ENCODE data around the gene DCC. TPM values are rescaled to one million over a fixed set of nuclear protein-coding genes. Genes with fewer than 3 reads are reported as not detected.
A peak's percentile ranks its signal among the peaks of the same experiment; 100 is the strongest.

Gene DCC
- total RNA-seq, 1 donor from 2014 or later = 2.0 TPM

DNA sequence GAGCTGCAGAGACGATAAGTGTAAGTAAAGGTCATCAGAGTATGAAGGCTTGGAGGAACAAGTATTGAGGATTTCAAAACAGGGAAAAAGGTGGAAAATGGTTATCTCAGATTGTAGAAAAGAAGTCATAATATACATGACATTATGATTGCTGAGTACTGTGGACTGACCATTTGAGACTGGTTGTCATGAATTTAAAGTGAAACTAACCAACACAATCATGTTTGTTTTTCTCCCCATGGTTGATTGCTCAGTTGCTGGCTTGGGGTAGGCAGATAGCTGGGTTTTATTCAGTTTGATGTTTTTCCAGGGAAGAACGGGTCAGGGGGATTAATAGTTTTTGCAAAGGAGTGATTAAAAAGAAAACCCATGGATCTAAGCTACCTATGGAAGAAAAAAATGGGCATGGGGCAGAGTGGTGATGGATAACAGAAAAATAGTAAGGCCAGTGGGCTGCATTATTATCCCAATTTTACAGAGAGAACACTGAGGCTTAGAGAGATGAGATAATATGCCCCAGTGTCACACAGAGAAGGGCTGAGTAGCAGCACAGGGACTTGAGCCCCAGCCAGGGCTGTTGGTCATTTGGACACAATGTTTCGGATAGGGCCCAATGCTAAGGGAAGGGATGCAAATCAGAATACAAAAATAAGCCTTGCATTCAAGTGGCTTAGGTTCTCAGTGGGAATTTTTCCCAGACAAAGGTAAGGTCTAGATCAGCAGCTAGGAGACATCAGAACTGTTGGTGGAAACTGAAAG, 885.7 kb downstream of the DCC start:
- DNase-seq = no peak

DNA sequence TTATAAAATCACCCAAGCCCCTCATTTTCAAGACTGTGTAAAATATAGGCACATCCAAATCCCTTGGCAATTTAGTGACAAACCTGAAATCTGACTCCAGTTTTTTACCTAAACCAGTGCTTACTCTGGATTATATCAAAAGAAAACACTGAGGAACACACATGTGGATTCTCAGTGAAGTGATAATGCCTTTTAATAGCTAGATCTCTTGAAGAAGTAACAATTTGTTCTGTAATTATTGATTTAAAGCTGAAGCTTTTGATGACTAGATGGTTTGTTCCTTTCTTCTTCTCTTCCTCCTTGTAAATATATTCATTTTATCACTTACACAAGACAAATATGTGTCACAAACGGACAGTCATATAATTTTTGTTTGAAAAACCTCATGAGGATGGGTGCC, 894.6 kb downstream of the DCC start:
- no peak for DNase-seq

DNA sequence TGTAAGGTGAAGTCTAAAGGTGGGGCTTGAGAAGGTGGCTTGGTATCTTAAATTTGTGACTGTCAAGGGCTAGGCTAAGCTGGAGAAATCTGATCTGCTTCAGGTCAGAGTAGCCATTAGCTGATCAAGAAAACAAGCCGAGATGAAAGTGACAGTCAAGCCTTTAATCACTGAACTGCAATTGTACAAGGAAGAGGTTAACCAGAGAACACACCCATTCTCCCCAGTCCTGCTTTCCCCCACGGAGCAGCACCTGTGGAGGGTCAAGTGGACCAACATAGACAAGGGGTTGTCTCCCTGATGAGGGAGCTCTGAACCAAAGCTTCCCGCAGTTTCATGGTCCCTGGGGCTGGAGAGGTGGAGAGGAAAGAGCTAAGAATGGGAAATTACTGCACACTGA, 901.2 kb downstream of the DCC start:
- DNase-seq = no peak

DNA sequence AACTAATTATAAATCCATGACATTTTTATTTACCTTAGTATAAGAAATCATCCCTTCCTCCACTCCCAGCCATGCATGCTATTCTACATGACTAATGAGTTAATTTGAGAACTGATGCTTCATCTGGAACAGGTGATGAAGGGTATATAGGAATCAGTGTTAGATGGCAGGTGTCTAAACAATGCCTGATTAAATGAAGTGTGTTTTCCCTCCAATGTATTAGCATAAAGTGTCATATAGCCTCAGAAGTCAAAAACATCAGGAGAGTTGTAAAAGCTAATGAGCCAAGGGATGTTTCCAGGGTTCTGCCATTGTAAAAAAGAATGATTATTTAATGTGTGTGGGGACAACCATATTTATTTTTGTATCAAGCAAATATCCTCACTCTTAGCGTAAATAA, 913.8 kb downstream of the DCC start:
- DNase-seq = no peak

DNA sequence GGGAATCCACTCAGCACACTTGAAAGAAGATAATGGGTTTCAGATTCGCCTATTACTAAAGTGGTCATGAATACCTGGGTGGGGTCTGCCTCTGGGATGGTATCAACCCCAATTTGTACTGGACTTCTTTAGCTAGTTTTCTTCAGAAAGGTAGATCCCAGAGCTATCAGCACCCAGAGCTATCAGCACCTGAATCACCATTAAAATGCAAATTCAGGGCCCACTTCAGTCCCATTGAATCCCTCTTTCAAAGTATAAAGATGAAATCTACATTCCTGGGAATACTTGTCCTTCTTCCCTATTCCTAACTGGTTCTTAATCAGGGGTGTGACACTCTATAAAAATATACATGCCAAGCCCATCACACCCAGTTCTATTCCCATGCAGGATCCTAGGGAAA, 914.3 kb downstream of the DCC start:
- no peak for DNase-seq

DNA sequence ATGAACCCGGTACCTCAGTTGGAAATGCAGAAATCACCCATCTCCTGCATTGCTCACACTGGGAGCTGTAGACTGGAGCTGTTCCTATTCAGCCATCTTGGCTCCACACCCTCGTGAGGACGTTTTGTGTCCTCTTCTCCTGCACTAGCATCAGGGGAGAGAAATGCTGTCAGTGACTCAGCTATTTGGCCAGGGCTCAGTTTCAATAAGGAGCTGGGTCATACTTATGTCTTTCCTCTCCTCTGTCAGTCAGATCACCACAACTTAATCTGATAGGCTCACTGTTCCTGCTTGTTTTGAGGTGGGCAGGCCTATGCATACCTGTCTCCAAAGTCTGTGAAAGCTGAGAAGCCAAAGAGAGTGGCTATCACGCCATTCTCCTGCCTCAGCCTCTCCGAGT, 921.2 kb downstream of the DCC start:
- no peak for DNase-seq

DNA sequence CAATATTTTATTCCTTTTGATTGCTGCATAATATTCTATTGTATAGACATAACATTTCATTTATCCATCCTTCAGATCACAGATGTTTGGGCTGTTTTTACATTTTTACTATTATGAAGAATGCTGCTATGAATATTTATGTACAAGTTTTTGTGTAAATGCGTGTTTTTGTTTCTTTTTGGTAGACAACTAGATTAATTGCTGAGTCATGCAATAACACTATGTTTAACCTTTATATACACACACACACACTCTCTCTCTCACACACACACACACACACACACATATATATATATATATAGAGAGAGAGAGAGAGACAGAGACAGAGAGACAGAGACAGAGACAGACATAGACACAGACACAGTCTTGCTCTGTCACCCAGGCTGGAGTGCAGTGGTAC, 926.9 kb downstream of the DCC start:
- no peak for DNase-seq

DNA sequence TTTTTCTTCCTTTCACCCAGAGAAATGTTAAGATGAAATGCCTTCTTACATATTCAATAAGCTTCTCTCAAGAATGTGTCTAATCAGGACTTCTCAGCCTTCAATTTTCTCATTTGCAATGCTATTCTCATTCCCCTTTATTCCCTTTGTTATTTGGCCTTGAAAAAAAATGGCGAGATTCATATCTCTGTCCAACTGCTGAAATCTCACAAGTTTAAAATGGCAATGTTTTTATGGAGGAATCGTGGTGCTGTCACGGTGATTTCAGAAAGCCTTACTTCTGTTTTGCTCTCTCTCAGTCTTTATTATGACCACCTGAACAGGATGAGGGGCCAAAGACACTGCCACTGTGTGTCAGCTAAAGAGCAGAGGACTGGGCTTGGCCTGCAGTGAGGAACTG, 928.5 kb downstream of the DCC start:
- no peak for DNase-seq

DNA sequence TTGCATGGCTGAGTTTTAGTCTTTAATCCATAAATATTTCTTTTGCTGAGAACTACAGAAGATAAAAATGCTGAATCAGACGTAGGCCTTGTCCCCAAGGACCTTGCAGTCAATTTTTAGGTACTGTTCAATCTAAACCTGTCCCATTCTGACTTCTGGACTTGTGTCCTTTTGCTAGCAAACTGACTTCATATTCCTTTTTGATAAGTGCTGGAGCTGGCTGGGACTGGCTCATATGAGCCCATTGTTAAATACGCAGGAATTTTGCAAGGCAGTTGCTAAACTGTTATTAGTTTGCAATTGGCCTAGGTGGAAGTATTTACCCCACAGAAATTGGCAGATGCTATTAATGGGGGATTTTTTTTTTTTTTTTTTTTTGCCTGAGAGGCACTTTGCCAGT, 941.4 kb downstream of the DCC start:
- no peak for DNase-seq

DNA sequence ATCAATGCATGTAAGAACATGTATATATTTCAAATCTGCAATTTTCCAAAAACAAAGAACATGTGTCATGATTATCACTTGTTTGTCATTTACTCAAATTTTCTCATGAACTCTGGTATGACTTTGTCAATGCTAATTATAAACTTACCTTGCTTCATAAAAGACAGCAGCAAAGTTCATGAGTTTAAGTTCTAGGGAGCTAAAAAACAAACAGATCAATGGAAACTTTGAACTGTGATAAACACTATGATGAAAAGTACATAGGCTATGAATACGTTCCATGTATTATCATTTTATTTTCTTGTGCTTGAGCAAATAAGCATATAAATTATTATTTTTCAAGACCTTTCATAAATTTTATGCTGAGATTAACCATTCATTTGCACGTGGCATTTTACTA, 943.7 kb downstream of the DCC start:
- DNase-seq = no peak

DNA sequence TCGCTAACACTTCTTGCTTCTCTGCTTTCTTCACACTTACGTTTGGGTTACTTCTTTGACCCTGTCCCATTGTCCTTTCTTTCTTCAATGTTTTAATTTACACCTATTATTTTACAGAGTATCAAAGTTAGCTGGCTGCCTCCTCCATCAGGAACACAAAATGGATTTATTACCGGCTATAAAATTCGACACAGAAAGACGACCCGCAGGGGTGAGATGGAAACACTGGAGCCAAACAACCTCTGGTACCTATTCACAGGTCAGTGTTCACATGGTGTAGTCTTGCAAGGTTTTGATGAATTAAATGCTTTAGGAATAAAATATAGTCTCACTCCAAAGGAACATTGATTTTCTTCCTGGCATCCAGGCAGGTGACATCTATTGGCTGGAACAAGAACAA, 965.5 kb downstream of the DCC start:
- no peak for DNase-seq

DNA sequence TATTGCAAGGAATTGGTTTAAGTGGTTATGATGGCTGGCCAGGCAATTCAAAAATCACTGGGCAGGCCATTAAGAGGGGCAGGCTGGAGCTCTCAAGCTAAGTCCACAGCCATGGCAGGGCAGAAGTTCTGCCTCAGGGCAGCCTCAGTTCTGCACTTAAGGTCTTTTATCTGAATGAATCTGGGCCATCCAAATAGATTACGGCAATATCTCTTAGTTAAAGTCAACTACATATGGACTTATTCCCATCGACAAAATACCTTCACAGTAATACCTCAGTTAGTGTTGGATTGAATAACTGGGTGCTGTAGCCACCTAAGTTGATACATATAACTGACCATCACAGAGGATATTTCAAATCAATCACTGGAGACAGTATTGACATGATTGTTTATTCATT, 979.6 kb downstream of the DCC start:
- no peak for DNase-seq

DNA sequence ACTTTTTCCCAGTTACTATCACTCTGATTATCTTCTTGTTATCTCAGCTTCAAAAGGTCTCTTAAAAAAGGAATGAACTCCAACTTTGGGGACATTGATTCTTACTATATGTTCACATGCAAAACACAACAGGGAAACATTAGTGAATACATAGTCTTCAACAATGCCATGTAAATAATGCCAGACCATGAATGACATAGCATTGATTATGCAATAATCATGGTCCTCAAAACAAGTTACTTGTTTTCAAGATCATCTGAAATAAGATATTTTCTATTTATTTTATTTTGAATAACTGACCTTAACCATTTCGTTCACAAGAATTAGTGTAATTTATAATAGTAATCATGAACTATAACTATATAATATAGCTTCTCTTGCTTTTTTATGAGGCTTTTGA, 982.2 kb downstream of the DCC start:
- DNase-seq = no peak

DNA sequence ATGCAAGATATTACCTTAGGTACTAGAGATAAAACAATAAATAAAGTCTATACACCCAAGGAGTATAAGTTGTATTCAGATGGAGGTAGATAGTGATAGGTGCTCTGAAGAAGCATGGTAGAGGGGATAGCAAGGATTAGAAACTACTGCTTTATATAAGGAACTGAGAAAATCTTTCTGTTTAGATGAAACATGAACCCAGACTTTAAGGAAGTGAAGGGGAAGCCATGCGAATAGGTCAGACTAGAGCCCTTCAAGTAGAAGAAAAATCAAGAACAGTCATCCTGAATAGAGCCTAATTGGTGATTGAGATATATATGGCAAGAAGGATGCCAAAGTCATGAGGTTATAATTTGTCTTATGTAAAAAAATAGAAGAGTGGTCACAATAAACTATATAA, 984.4 kb downstream of the DCC start:
- DNase-seq = no peak

DNA sequence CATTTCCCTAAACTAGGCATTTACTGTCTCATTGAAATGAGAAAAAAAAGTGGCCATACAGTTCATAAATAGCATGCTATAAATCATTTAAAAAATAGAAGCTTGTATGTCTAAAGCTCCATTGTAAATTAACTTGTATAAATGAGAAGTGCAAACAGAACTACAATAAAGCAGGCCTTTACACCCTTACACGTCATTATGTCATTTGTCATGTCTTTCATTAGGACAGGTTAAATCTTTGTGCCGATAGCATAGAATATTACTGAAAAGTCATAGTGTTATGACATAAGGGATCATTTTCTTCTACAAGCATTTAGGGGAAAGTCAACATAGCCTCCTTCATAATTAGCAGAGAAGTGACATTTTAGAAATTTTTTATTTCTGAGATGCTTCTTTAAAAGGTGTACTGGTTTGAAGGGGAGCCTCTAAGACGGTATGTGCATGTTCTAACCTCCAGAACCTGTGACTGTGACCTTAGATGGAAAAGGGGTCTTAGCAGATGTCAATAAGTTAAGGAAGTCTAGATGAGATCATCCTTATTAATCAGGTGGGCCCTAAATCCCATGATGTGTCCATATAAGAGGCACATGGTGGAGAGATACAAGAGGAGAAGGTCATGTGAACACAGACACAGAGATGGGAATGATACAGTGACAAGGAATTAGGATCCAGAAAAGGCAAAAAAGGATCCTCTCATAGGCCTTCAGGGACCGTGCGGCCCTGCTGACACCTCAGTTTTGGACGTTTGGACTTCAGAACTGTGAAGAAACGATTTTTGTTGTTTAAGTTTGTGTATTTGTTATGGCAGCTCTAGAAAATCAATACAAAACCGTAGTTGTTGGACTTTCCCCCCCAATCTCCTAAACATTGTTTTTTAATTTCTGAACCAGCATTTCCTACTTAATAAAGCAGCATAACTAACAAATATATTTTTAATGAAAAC, 1020.8 kb downstream of the DCC start:
- DNase-seq = no peak

DNA sequence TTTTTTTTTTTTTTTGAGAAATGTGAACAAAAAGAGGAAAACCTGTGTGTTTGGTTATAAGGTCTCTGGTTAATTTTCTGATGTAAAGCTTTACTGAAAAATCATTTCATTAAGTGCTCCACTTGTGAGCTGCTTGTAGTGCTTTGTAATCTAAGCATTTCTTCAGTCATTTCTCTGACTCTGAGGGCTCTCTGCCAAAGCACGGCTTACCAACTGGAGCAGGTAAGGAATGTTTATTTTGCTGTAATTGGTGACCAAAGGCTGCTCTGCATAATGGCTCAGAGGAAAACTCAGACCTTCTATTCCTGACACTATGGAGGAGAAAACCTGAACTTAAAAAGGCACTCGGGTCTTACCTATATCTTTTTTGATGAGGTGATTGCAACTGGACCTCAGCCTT, 1035.6 kb downstream of the DCC start:
- no peak for DNase-seq

DNA sequence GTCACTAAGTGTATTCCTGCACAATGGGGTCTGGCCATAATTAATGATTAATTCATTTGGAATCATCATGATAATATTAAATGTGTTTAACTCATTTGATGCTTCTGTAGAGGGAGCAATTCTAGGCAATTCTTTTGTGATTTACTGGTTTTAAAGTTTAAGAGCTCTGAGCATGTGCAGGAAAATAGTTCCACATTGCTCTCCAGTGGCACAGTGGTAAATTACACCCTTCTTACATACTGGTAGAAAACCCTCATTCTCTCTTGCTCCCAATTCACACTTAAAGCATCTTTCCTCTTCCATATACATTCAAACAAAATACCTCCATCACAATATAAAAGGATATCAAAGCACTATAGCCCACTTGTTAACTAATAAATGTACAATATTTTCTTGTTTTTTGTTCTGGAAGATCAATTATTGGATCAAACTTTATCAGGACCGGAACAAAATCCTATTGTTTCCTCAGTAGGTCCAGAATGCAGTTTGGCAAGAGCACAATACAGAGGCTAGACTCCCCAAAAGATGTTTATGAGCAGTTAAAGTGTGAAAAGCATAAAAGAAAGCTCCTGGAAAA, 1040.2 kb downstream of the DCC start:
- peak; percentile 9 for DNase-seq

DNA sequence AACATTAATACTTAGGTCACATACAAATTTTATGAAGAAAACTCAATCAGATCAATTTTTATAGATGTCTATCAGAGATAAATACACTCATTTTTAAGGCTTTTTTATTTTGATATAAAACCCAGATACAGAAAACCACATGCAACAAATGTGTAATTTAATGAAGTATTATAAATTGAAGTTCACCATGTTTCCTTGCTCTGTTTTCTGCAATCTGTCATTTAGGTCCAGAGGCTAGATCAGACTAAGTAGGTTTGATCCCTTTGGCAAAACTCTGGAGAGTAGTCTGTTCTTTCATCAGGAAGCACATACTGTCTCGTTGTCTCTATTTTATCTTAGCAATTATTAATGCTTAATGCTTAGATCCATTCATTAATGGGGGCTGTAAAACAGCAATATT, 1042.9 kb downstream of the DCC start:
- no peak for DNase-seq

DNA sequence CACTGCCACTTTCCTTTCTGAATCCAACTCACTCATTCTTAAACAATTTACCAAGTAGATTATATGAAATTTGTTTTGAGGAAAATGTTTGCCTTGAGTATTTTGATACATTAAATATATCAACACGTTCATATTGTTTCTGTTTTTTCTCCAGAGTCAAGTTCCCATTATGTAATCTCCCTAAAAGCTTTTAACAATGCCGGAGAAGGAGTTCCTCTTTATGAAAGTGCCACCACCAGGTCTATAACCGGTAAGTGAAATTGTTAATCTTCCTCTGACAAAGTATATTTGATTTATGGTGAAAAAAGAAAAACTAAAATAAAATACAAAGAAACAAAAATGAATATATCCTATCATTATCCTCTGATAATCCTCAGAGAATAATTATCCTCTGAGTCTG, 1045.9 kb downstream of the DCC start:
- no peak for DNase-seq

DNA sequence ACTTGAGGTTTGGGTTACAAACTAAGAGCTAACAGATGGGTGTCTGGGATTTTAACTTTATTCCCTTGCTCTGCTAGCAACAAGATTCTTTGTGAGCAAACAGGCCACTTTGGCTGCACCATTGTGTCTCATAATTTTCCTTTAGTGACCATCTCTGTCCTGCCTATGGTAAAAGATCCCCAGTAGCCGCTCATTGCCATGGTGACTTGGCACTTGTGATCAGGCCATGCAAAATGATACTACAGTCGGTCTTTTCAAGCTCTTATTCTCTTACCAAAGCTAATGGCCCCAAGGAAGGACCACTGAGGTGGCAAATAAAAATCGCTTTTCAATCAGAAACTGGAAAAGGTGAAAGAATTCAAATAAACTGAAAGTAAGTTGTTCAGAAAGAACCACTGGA, 1047.6 kb downstream of the DCC start:
- no peak for DNase-seq

DNA sequence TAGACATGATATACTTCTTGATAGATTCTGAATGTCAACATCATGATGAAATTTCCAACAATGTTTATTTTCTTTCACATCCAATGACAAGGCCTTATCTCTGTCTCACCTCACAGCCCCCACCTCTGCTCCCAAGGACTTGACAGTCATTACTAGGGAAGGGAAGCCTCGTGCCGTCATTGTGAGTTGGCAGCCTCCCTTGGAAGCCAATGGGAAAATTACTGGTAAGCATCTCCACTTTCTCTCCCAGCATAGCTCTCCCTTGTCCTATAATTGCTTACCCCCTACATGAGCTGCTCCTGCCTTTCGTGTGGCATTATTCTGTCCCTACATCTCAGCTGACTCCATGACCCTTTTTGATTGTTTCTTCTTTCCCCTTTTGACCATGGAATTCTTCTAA, 1062.7 kb downstream of the DCC start:
- no peak for DNase-seq

DNA sequence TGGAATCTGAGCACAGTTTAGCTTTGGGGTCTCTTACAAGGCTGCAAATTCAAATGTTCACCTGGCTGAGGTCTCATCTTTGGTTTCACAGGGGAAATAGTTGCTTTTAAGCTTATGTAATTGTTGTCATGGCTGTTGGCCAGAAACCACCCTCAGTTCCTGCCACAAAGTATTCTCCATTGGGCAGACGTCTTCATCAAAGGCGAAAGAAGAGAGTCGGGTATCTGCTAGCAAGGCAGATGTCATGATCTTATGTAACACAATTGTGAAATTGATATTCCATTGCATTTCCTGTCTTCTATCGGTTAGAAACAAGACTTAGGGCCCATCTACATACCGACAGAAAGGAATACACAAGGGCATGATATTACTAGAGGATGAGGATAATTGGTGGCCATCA, 1068.3 kb downstream of the DCC start:
- no peak for DNase-seq

DNA sequence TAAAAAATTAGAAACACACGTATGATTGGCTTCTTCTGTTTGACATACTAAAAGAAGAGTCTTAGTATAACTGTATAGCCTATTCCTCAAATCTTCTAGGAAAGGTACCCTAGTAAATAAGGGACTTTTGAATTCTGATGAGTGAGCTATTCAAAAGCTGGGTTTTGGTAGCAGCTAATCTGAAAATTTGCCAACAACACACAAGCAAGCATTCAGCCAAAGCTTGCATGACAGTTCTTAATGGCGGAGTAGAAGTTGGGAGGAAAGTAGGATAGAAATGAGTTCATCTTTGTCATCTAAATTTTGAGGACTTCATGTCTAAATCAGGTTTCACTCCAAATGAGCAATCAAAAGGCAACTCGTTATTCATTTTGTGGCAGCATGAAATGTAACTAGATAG, 1071.5 kb downstream of the DCC start:
- DNase-seq = no peak

DNA sequence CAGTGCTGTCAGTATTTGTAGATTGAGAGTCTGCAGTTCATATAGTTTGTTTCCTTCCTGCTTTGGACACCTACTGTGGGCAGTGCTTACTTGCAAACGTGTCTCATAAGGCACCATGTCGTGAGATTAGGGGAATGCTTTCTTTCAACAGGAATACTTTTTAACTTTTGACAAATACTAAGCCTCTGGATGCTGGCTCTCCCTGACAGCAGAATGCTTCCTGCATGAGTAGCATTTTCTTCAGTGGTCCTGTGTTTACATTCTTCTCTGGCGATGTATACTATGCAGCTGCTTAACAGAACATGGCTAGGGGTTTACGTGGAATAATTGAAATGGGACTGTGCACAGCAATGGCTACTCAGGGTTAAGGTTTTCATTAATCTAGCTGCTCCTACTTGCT, 1077.0 kb downstream of the DCC start:
- DNase-seq = no peak
